Measurements from ENCODE around the gene HNF4A.

HNF4A gene

GRCh38 chr20:44392088-44392775 lies 36.7 kb downstream of the HNF4A start:
- Histone ChIP-seq H4K20me1 (ENCODE audit: insufficient read depth, low read length) (no peaks in the 10 kb centered on the region), H3K4me3 (ENCODE audit: low read depth in 1 of 2, low read length in 2 of 2) (no peak overlapping the region)

DNA sequence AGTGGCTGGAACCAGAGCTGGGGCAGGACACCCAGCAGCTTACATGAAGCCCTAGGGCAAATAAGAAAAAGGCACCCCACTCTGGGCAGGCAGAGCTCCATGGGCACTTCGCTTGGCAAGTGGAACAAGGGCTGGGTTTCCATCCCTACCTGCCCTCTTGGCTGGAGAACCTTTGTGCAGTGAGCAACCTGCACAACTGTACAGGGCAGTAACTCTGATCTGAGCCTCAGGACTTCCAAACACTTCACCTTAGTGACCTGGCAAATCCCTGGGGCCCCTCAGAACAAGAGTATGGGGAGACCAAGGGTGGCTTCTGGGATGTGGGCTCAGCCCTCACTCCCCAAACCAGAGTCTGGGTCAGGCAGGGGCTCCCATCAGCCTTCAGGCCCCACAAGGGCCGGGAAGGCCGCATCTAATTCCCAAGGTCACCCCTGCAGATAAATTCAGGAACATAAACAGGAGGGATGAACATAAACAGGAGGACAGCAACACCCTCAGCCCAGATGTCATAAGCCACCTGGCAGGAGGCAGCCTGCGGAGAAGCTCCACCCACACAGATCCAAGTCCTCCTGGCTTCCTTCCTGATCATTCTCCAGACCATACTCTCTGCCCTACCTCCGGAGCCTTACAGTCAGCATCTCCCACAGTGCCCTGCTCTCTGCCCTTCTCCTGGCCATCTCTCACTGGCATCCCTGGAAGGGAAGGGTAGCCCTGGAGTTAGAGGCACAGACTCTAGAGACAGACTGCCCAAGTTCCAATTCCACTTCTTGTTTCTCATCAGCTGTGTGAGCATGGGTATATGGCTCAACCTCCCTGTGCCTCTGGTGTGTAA lies 37.5 kb downstream of the HNF4A start:
- Histone ChIP-seq H2AFZ (ENCODE audit: low read depth, low read length) (no peak overlapping the region), H3K27me3 (ENCODE audit: insufficient read depth, low read length, poor library complexity) (peaks cover 31% of the 10 kb centered on the region), H3K9me3 (ENCODE audit: insufficient read depth, low read length, severe bottlenecking) (no peaks in the 10 kb centered on the region), H3K79me2 (ENCODE audit: insufficient read depth, low read length) (no peaks in the 10 kb centered on the region), H4K20me1 (ENCODE audit: insufficient read depth, low read length) (no peaks in the 10 kb centered on the region), H3K27ac (ENCODE audit: low read length) (no peak overlapping the region), H3K4me1 (ENCODE audit: insufficient read depth, low read length) (no peaks in the 10 kb centered on the region), H3K4me2 (ENCODE audit: insufficient read depth, low read length) (no peak overlapping the region), H3K36me3 (ENCODE audit: insufficient read depth, low read length) (no peaks in the 10 kb centered on the region), H3K9ac (ENCODE audit: low read depth, low read length) (no peak overlapping the region), H3K4me3 (ENCODE audit: low read depth in 1 of 2, low read length in 2 of 2) (no peak overlapping the region)
- DNase-seq (no peak), ATAC-seq (ENCODE audit: insufficient read depth, low read depth) (no peak)
- TF ChIP-seq, protein P1, sequence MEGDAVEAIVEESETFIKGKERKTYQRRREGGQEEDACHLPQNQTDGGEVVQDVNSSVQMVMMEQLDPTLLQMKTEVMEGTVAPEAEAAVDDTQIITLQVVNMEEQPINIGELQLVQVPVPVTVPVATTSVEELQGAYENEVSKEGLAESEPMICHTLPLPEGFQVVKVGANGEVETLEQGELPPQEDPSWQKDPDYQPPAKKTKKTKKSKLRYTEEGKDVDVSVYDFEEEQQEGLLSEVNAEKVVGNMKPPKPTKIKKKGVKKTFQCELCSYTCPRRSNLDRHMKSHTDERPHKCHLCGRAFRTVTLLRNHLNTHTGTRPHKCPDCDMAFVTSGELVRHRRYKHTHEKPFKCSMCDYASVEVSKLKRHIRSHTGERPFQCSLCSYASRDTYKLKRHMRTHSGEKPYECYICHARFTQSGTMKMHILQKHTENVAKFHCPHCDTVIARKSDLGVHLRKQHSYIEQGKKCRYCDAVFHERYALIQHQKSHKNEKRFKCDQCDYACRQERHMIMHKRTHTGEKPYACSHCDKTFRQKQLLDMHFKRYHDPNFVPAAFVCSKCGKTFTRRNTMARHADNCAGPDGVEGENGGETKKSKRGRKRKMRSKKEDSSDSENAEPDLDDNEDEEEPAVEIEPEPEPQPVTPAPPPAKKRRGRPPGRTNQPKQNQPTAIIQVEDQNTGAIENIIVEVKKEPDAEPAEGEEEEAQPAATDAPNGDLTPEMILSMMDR (IDR thresholded peaks at IDR 0.05; ENCODE audit: borderline replicate concordance, extremely low read depth, low read length, poor library complexity, severe bottlenecking) = no peak
- TF ChIP-seq EZH2 (IDR thresholded peaks at IDR 0.05; ENCODE audit: borderline replicate concordance, low read depth, low read length, severe bottlenecking) = no peak

More at GRCh38 chr20:44392088-44392775, 36.7 kb downstream of the HNF4A start:
- H3K27ac ChIP-seq (ENCODE audit: low read length) = no peak overlapping the region
- H3K4me1 ChIP-seq (ENCODE audit: insufficient read depth, low read length) = no peaks in the 10 kb centered on the region
- no peaks in the 10 kb centered on the region for H3K79me2 ChIP-seq (ENCODE audit: insufficient read depth, low read length)
- H3K9me3 ChIP-seq (ENCODE audit: insufficient read depth, low read length, severe bottlenecking) = no peaks in the 10 kb centered on the region
- no peaks in the 10 kb centered on the region for H3K36me3 ChIP-seq (ENCODE audit: insufficient read depth, low read length)
- DNase-seq (no peak), ATAC-seq (ENCODE audit: insufficient read depth, low read depth) (no peak)
- no peak overlapping the region for H2AFZ ChIP-seq (ENCODE audit: low read depth, low read length)
- no peak overlapping the region for H3K4me2 ChIP-seq (ENCODE audit: insufficient read depth, low read length)
- H3K9ac ChIP-seq (ENCODE audit: low read depth, low read length) = no peak overlapping the region
- H3K27me3 ChIP-seq (ENCODE audit: insufficient read depth, low read length, poor library complexity) = peaks cover 25% of the 10 kb centered on the region
- no peak for TF ChIP-seq EZH2 (IDR thresholded peaks at IDR 0.05; ENCODE audit: borderline replicate concordance, low read depth, low read length, severe bottlenecking)
- TF ChIP-seq, protein P1 (IDR thresholded peaks at IDR 0.05; ENCODE audit: borderline replicate concordance, extremely low read depth, low read length, poor library complexity, severe bottlenecking) = no peak

DNA sequence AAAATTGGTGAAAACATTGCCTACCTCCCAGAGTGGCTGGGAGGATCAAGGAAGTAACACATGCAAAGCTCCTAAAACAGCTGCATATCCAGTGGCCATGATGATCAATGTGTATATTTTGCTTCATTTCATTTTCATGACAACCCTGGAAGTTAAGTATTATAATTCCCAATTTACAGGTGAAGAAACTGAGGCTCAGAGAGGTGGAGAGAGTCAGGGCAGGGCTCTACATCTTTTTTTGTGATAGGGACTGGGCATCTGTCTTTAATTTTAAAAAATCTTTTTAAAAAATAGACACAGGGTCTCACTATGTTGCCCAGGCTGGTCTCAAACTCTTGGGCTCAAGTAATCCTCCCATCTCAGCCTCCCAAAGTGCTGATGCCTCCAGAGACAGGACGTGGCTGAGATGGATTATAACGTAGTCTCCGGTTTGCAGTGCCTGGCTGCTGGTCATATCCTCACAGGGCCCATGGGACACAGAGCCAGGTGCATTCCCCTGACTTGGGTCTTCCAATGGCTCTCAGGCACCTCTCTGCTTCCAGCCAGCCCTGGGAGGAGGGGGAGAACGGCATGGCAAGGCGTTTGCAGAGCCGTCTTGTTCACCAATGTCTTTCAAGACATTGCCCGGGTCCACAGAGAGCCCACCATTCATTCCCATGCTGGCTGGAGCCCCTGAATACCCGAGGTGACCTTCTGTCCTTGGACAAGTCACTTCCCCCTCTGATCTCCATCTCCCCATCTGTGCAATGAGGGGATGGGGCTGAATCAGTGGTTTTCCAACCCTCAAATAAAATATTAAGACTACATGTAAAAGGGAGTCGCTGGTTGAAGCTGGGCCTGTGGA lies 38.3 kb downstream of the HNF4A start:
- no peak overlapping the region for H2AFZ ChIP-seq (ENCODE audit: low read depth, low read length)
- H3K4me3 ChIP-seq (ENCODE audit: low read depth in 1 of 2, low read length in 2 of 2) = no peak overlapping the region
- H4K20me1 ChIP-seq (ENCODE audit: insufficient read depth, low read length) = no peaks in the 10 kb centered on the region
- H3K79me2 ChIP-seq (ENCODE audit: insufficient read depth, low read length) = no peaks in the 10 kb centered on the region
- H3K4me1 ChIP-seq (ENCODE audit: insufficient read depth, low read length) = no peaks in the 10 kb centered on the region
- no peak for TF ChIP-seq EZH2 (IDR thresholded peaks at IDR 0.05; ENCODE audit: borderline replicate concordance, low read depth, low read length, severe bottlenecking)
- TF ChIP-seq, protein P1 (IDR thresholded peaks at IDR 0.05; ENCODE audit: borderline replicate concordance, extremely low read depth, low read length, poor library complexity, severe bottlenecking) = no peak
- H3K27me3 ChIP-seq (ENCODE audit: insufficient read depth, low read length, poor library complexity) = peaks cover 31% of the 10 kb centered on the region
- no peak overlapping the region for H3K4me2 ChIP-seq (ENCODE audit: insufficient read depth, low read length)
- no peak for DNase-seq
- ATAC-seq (ENCODE audit: insufficient read depth, low read depth) = no peak
- H3K27ac ChIP-seq (ENCODE audit: low read length) = no peak overlapping the region
- H3K9me3 ChIP-seq (ENCODE audit: insufficient read depth, low read length, severe bottlenecking) = no peaks in the 10 kb centered on the region
- no peak overlapping the region for H3K9ac ChIP-seq (ENCODE audit: low read depth, low read length)
- no peaks in the 10 kb centered on the region for H3K36me3 ChIP-seq (ENCODE audit: insufficient read depth, low read length)
